Fibroblast of lung (primary cell): ENCODE measurements around the gene TMEM151B. TPM values are rescaled to one million over a fixed set of nuclear protein-coding genes. Genes with fewer than 3 reads are reported as not detected.

Experiments
- DNase-seq, 2 donors: peaks; one replicate each; pipeline versions ENCODE4 v3.0.0 to v3.0.0-alpha.2; 2010; ENCODE audit warnings: low read depth in 2 of 2
- H2AFZ ChIP-seq: 2 replicates; pipeline ENCODE4 v1.5.1; 2012; ENCODE audit warnings: low read length, control low read depth, inconsistent platforms
- H3K27ac ChIP-seq: 2 replicates; pipeline ENCODE4 v1.5.1; 2011; ENCODE audit warnings: low read length, control low read depth; ENCODE audit not compliant: insufficient read depth
- H3K27me3 ChIP-seq: 2 replicates; pipeline ENCODE4 v1.5.1; 2011; ENCODE audit warnings: mild to moderate bottlenecking, low read length; ENCODE audit not compliant: control insufficient read depth, insufficient read depth
- H3K36me3 ChIP-seq: 2 replicates; pipeline ENCODE4 v1.5.1; 2011; ENCODE audit warnings: low read length; ENCODE audit not compliant: control insufficient read depth, insufficient read depth
- H3K4me1 ChIP-seq: 2 replicates; pipeline ENCODE4 v1.5.1; 2011; ENCODE audit warnings: low read length; ENCODE audit not compliant: control insufficient read depth, insufficient read depth; ENCODE audit errors: extremely low read depth
- H3K4me2 ChIP-seq: 2 replicates; pipeline ENCODE4 v1.5.1; 2011; ENCODE audit warnings: low read length, control low read depth; ENCODE audit not compliant: insufficient read depth; ENCODE audit errors: extremely low read depth
- H3K4me3 ChIP-seq, 4 experiments: fragments of 200-600 bp in 1 of 4; sonication (generic) in 1 of 4; replicated peaks in 1 of 4; 2 replicates each; pipeline ENCODE4 v1.5.1; 2011 to 2016; ENCODE audit warnings: low read length in 4 of 4, low read depth in 3 of 4, mild to moderate bottlenecking in 3 of 4, control low read depth in 2 of 4, inconsistent platforms in 1 of 4, mixed read lengths in 1 of 4; ENCODE audit not compliant: insufficient read depth in 1 of 4; ENCODE audit errors: control extremely low read depth in 1 of 4
- H3K79me2 ChIP-seq: 2 replicates; pipeline ENCODE4 v1.5.1; 2012; ENCODE audit warnings: mild to moderate bottlenecking, low read length, inconsistent platforms; ENCODE audit not compliant: control insufficient read depth, insufficient read depth
- H3K9ac ChIP-seq: 2 replicates; pipeline ENCODE4 v1.5.1; 2011; ENCODE audit warnings: mild to moderate bottlenecking, low read length, control low read depth; ENCODE audit not compliant: insufficient read depth
- H3K9me3 ChIP-seq: 2 replicates; pipeline ENCODE4 v1.5.1; 2012; ENCODE audit warnings: low read depth, low read length; ENCODE audit not compliant: control insufficient read depth, insufficient read depth
- H4K20me1 ChIP-seq: 2 replicates; pipeline ENCODE4 v1.5.1; 2011; ENCODE audit warnings: low read length; ENCODE audit not compliant: control insufficient read depth, insufficient read depth; ENCODE audit errors: extremely low read depth
- CTCF ChIP-seq, 2 donors: IDR thresholded peaks in 1 of 2; conservative IDR thresholded peaks in 1 of 2; 1 replicate in 1 of 2; 2 replicates in 1 of 2; pipeline ENCODE4 v1.5.1; 2011 to 2012; ENCODE audit warnings: low read length in 2 of 2, control low read depth in 1 of 2, inconsistent platforms in 1 of 2, low read depth in 1 of 2, mild to moderate bottlenecking in 1 of 2
- EZH2 ChIP-seq: IDR thresholded peaks from 2 replicates; pipeline ENCODE4 v1.5.1; 2012; ENCODE audit warnings: low read length, control low read depth, mild to moderate bottlenecking; ENCODE audit errors: missing control alignments
- polyA plus RNA-seq, 2 donors: library from polyadenylated mRNA; depleted of rRNA in 1 of 2; stranded (reverse) in 1 of 2; unstranded in 1 of 2; fragments of >200 nt; gene quantifications; 2 replicates each; pipeline ENCODE4 v1.2.1, GENCODE V29; 2011 to 2012; ENCODE audit warnings: missing spikeins in 1 of 2
- total RNA-seq: library from RNA; depleted of rRNA; stranded (reverse); fragments of >200 nt; gene quantifications from 2 replicates; pipeline ENCODE4 v1.2.1, GENCODE V29; 2014

Gene TMEM151B
- total and polyA plus RNA-seq, 2 donors (not counting 1 experiment from before 2014, with no cell fraction given) = under 0.01 TPM; not detected in 1

GRCh38 chr6:44264154-44265006 lies 5.9 kb upstream of the TMEM151B start:
- H3K27ac ChIP-seq = peak overlapping the region; percentile 50
- peaks cover 5% of the 10 kb centered on the region for H3K4me1 ChIP-seq
- no peak for DNase-seq
- H3K36me3 ChIP-seq = peaks cover 2% of the 10 kb centered on the region
- peaks cover 15% of the 10 kb centered on the region for H3K27me3 ChIP-seq
- no peak for TF ChIP-seq EZH2
- TF ChIP-seq CTCF (conservative IDR thresholded peaks at IDR 0.05 in 1 of 2, IDR thresholded peaks at IDR 0.05 in 1 of 2; ENCODE audit: low read depth in 1 of 2, low read length in 2 of 2) = no peak
- peak overlapping the region; percentile 99 for H3K4me2 ChIP-seq
- peak overlapping the region; percentile 59 to 86 (median 72) for H3K4me3 ChIP-seq
- H3K9ac ChIP-seq = peak overlapping the region; percentile 80
- H2AFZ ChIP-seq = peak overlapping the region; percentile 18
- no peaks in the 10 kb centered on the region for H3K9me3 ChIP-seq
- H4K20me1 ChIP-seq = peaks cover 1% of the 10 kb centered on the region
- H3K79me2 ChIP-seq = no peaks in the 10 kb centered on the region

- Histone ChIP-seq H3K9me3 (no peaks in the 10 kb centered on the region), H4K20me1 (peaks cover 2% of the 10 kb centered on the region), H3K79me2 (no peaks in the 10 kb centered on the region), H3K4me2 (peak within 1 kb of the TSS; percentile 99), H2AFZ (peak within 1 kb of the TSS; percentile 18), H3K4me1 (peaks cover 5% of the 10 kb centered on the region), H3K4me3 (peak within 1 kb of the TSS; percentile 59 to 86 (median 72)), H3K9ac (peak within 1 kb of the TSS; percentile 80), H3K27ac (peak within 1 kb of the TSS; percentile 50), H3K36me3 (peaks cover under 1% of the 10 kb centered on the region), H3K27me3 (peaks cover 23% of the 10 kb centered on the region)
- no peak for TF ChIP-seq EZH2
- no peak for TF ChIP-seq CTCF (conservative IDR thresholded peaks at IDR 0.05 in 1 of 2, IDR thresholded peaks at IDR 0.05 in 1 of 2; ENCODE audit: low read depth in 1 of 2, low read length in 2 of 2)
- DNase-seq = peak; percentile 84 to 88
Measured at GRCh38 chr6:44265007-44265721, 5.1 kb upstream of the TMEM151B start, which contains the start of gene NFKBIE. Gene NFKBIE (minus strand): TSS chr6:44265551. CDS start chr6:44265346, 205 bp downstream.

- peak overlapping the region; percentile 15 for H3K4me2 ChIP-seq
- no peak for TF ChIP-seq EZH2
- TF ChIP-seq CTCF (conservative IDR thresholded peaks at IDR 0.05 in 1 of 2, IDR thresholded peaks at IDR 0.05 in 1 of 2; ENCODE audit: low read depth in 1 of 2, low read length in 2 of 2) = no peak
- peak overlapping the region in 1 of 4 experiments; percentile 17 for H3K4me3 ChIP-seq
Measured at GRCh38 chr6:44265722-44266233, 4.5 kb upstream of the TMEM151B start.

More at GRCh38 chr6:44265722-44266233, 4.5 kb upstream of the TMEM151B start:
- Histone ChIP-seq H3K79me2 (no peaks in the 10 kb centered on the region), H2AFZ (no peak overlapping the region), H4K20me1 (peaks cover 2% of the 10 kb centered on the region), H3K36me3 (no peaks in the 10 kb centered on the region), H3K4me1 (peaks cover 5% of the 10 kb centered on the region), H3K9ac (no peak overlapping the region), H3K27ac (no peak overlapping the region), H3K27me3 (peaks cover 23% of the 10 kb centered on the region), H3K9me3 (no peaks in the 10 kb centered on the region)
- no peak for DNase-seq
